ENCODE measurements around the gene DOK7. TPM values are rescaled to one million over a fixed set of nuclear protein-coding genes. Genes with fewer than 3 reads are reported as not detected.

DOK7 gene, protein sequence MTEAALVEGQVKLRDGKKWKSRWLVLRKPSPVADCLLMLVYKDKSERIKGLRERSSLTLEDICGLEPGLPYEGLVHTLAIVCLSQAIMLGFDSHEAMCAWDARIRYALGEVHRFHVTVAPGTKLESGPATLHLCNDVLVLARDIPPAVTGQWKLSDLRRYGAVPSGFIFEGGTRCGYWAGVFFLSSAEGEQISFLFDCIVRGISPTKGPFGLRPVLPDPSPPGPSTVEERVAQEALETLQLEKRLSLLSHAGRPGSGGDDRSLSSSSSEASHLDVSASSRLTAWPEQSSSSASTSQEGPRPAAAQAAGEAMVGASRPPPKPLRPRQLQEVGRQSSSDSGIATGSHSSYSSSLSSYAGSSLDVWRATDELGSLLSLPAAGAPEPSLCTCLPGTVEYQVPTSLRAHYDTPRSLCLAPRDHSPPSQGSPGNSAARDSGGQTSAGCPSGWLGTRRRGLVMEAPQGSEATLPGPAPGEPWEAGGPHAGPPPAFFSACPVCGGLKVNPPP
- 10 to 100 TPM in 1 of 4 donors, 1 to 10 TPM in 3; 1.7 to 11.2 (median 2.6) TPM for total RNA-seq

DNA sequence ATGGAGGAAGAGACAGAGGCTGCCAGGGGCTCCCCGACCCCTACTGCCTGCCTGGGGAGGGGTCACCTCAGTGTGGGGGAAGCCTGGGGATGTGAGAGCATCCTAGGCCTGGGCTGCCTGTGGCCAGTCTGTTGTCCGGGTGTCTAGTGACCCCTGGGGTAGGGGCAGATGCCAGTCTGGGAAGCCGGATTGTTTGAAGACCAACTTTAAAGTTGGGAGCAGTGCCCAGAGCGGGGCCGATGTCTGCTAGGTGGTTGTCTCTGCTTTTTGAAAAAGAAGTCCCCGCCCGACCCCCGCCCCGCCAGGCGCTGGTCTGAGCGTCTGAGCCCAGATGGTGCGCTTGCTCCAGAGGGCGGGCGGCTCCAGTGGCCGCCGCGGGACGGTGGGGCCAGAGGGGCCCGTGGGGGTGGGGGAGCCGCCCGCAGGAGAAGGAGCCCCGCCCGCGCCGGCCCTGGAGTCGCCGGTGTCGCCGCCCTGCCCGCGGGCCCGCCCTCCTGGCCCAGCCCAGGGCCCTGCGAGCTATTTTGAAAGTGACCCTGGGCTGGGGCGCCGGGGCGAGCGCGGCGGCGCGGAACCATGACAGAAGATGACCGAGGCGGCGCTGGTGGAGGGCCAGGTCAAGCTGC is at the start of gene DOK7:
TSS of gene DOK7 (plus strand) at position 517 of the 626 bp plus-strand sequence. CDS start at position 587, 70 bp downstream.
- WGBS: no CpG with 5 or more reads among the region's 44 CpGs
- peak within 1 kb of the TSS; percentile 56 for H3K4me3 ChIP-seq
- no peak within 1 kb of the TSS for H3K27ac ChIP-seq
- TF ChIP-seq POLR2A (IDR thresholded peaks at IDR 0.05) (no peak), POLR2AphosphoS5 (IDR thresholded peaks at IDR 0.05) (no peak), EP300 (IDR thresholded peaks at IDR 0.05) (no peak)
- TF ChIP-seq, protein P1, sequence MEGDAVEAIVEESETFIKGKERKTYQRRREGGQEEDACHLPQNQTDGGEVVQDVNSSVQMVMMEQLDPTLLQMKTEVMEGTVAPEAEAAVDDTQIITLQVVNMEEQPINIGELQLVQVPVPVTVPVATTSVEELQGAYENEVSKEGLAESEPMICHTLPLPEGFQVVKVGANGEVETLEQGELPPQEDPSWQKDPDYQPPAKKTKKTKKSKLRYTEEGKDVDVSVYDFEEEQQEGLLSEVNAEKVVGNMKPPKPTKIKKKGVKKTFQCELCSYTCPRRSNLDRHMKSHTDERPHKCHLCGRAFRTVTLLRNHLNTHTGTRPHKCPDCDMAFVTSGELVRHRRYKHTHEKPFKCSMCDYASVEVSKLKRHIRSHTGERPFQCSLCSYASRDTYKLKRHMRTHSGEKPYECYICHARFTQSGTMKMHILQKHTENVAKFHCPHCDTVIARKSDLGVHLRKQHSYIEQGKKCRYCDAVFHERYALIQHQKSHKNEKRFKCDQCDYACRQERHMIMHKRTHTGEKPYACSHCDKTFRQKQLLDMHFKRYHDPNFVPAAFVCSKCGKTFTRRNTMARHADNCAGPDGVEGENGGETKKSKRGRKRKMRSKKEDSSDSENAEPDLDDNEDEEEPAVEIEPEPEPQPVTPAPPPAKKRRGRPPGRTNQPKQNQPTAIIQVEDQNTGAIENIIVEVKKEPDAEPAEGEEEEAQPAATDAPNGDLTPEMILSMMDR (IDR thresholded peaks at IDR 0.05): no peak
- peaks cover 25% of the 10 kb centered on the region for H3K4me1 ChIP-seq
- no peak for DNase-seq (ENCODE audit: low spot score in 2 of 2)
- no peaks in the 10 kb centered on the region for H3K36me3 ChIP-seq
- peaks cover 54% of the 10 kb centered on the region for H3K27me3 ChIP-seq
- no peaks in the 10 kb centered on the region for H3K9me3 ChIP-seq

DNA sequence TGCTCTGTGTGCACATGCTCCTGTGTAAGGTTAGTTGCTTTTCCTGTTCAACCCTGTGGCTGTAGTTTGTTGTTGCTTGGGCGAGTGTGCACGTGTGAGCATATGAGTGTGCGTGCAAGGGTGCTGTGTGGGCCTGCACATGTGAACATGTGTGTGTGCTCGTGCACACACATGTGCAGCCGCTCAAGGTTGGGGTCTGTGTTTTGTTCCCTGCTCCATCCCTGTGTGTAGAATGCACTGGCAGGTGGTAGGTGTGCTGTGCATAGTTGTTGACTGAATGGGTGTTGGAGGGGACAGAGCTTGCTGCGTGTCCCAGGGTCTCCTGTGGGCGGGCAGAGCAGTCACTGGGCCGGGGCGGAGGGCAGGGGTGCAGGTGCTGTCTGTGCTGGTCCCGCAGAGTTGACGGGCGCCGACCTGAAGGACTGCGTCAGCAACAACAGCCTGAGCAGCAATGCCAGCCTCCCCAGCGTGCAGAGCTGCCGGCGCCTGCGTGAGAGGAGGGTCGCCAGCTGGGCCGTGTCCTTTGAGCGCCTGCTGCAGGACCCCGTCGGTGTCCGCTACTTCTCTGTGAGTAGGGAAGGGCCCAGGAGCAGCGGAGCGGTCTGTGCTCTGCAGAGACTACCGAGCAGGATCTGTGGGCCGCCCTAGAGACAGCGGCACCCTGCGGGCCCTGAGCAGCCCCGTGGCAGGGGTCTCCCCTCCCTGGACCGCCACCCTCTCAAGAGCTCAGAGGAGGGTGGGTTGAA is 49.3 kb upstream of the DOK7 start:
- Histone ChIP-seq H3K27me3 (no peaks in the 10 kb centered on the region), H3K4me3 (no peak overlapping the region), H3K36me3 (peaks cover 47% of the 10 kb centered on the region), H3K4me1 (peaks cover 18% of the 10 kb centered on the region), H3K27ac (no peak overlapping the region), H3K9me3 (no peaks in the 10 kb centered on the region)
- peak; percentile 50 to 70 for DNase-seq (ENCODE audit: low spot score in 2 of 2)
- TF ChIP-seq POLR2AphosphoS5 (IDR thresholded peaks at IDR 0.05) (no peak), POLR2A (IDR thresholded peaks at IDR 0.05) (no peak), EP300 (IDR thresholded peaks at IDR 0.05) (no peak)
- TF ChIP-seq, protein P1 (IDR thresholded peaks at IDR 0.05): no peak
- WGBS: no CpG with 5 or more reads among the region's 32 CpGs

DNA sequence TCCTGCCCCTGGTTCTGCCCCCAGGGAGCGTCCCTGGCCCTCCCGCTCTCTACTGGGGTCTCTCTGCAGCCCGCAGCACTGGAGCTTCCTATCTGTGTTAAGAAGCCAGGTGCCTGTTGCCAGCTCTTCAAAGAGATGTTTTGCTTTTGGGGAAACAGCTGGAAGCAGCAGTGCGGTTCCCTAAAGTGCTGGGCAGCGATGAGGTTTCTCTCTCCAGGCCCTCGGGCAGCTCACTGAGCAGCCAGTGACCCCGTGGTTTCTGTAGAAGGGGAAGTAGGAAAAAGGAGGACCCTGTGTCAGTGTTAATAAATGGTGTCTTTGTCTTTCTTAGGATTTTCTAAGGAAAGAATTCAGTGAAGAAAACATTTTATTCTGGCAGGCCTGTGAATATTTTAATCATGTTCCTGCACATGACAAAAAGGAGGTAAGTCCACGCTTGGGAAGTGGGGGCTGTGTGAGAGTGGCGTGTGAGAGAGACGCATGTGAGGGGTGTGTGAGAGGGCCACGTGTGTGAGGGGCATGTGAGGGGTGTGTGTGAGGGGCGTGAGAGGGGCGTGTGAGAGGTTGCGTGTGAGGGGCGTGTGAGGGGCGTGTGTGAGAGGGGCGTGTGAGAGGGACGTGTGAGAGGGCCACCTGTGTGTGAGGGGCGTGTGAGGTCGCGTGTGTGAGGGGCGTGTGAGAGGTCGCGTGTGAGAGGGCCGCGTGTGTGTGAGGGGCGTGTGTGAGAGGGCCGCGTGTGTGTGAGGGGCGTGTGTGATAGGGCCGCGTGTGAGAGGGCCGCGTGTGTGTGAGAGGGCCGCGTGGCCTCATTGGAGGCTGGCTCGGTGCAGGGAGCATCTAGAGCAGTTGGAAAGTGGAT is 48.5 kb upstream of the DOK7 start:
- no peaks in the 10 kb centered on the region for H3K9me3 ChIP-seq
- peak; percentile 45 to 49 for DNase-seq (ENCODE audit: low spot score in 2 of 2)
- no peaks in the 10 kb centered on the region for H3K27me3 ChIP-seq
- no peak overlapping the region for H3K4me3 ChIP-seq
- H3K36me3 ChIP-seq: peaks cover 50% of the 10 kb centered on the region
- TF ChIP-seq, protein P1 (IDR thresholded peaks at IDR 0.05): no peak
- no peak for TF ChIP-seq POLR2AphosphoS5 (IDR thresholded peaks at IDR 0.05)
- TF ChIP-seq EP300 (IDR thresholded peaks at IDR 0.05): no peak
- TF ChIP-seq POLR2A (IDR thresholded peaks at IDR 0.05): no peak
- H3K4me1 ChIP-seq: peaks cover 10% of the 10 kb centered on the region
- 76% methylated on average over 34 of the region's 37 CpGs for WGBS
- H3K27ac ChIP-seq: no peak overlapping the region

DNA sequence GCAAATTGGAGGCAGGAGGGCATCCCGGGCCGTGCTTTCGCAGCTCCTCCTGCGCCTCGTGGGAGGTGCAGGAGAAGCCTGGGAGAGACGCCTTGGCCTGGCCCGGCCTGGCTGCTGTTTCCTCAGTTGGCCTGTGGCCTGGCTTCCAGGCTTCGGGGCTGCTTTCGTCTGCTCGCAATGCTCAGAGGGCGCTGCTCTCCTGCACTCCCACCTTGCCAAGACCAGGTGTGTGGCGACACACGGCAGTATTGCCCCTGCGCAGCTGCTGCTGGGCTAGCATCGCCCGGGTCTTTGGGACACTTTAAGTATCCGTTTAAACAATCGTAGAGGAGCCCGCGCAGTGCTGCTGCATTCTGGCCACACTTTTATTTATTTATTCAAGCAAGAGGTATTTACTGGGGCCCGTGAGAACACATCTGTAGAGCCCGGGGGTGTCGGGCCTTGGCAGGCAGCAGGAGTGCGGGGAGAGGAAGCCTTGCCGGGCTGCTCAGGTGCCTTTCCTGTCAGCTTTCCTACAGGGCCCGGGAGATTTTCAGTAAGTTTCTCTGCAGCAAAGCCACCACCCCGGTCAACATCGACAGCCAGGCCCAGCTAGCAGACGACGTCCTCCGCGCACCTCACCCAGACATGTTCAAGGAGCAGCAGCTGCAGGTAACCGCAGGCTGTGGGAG is 47.5 kb upstream of the DOK7 start:
- peaks cover 56% of the 10 kb centered on the region for H3K36me3 ChIP-seq
- no peaks in the 10 kb centered on the region for H3K27me3 ChIP-seq
- 89% methylated on average over 25 of the region's 33 CpGs for WGBS
- H3K27ac ChIP-seq: no peak overlapping the region
- H3K4me3 ChIP-seq: no peak overlapping the region
- TF ChIP-seq, protein P1 (IDR thresholded peaks at IDR 0.05): no peak
- TF ChIP-seq POLR2AphosphoS5 (IDR thresholded peaks at IDR 0.05) (no peak), EP300 (IDR thresholded peaks at IDR 0.05) (no peak), POLR2A (IDR thresholded peaks at IDR 0.05) (no peak)
- no peaks in the 10 kb centered on the region for H3K9me3 ChIP-seq
- H3K4me1 ChIP-seq: peaks cover under 1% of the 10 kb centered on the region
- peak; percentile 45 to 76 for DNase-seq (ENCODE audit: low spot score in 2 of 2)
